Lung (tissue), 12 donors: ENCODE data around the gene CHD9. TPM values are rescaled to one million over a fixed set of nuclear protein-coding genes. Genes with fewer than 3 reads are reported as not detected.

ENCODE experiments used
- ATAC-seq: fragments of 200-7000 bp; cut with Tn5 transposase; one replicate; pipeline ENCODE4 v1.9.1; 2020; ENCODE audit warnings: moderate number of reproducible peaks; ENCODE audit not compliant: insufficient read depth, low FRiP score
- DNase-seq, 3 donors: peaks; one replicate each; pipeline ENCODE4 v3.0.0-alpha.2; 2013 to 2017
- H3K27ac ChIP-seq, 2 donors: one replicate each; pipeline ENCODE4 v1.5.1; 2013; ENCODE audit warnings: mild to moderate bottlenecking in 2 of 2, moderate library complexity in 2 of 2, control low read depth in 1 of 2, inconsistent platforms in 1 of 2, low read depth in 1 of 2, low read length in 1 of 2
- H3K27me3 ChIP-seq, 3 donors: one replicate each; pipeline ENCODE4 v1.5.1; 2013; ENCODE audit warnings: low read length in 2 of 3; ENCODE audit not compliant: control insufficient read depth in 3 of 3, insufficient read depth in 3 of 3
- H3K36me3 ChIP-seq, 4 donors: one replicate each; pipeline ENCODE4 v1.5.1; 2013; ENCODE audit warnings: low read length in 4 of 4, mild to moderate bottlenecking in 1 of 4, moderate library complexity in 1 of 4; ENCODE audit not compliant: control insufficient read depth in 4 of 4, insufficient read depth in 4 of 4
- H3K4me1 ChIP-seq, 5 donors: one replicate each; pipeline ENCODE4 v1.5.1; 2013; ENCODE audit warnings: low read length in 5 of 5, mild to moderate bottlenecking in 2 of 5, moderate library complexity in 1 of 5; ENCODE audit not compliant: control insufficient read depth in 5 of 5, insufficient read depth in 5 of 5
- H3K4me3 ChIP-seq: one replicate; pipeline ENCODE4 v1.5.1; 2013; ENCODE audit warnings: mild to moderate bottlenecking, control low read depth, moderate library complexity
- H3K9ac ChIP-seq, 2 donors: one replicate each; pipeline ENCODE4 v1.5.1; 2013; ENCODE audit warnings: low read length in 2 of 2, control low read depth in 1 of 2; ENCODE audit not compliant: insufficient read depth in 1 of 2
- H3K9me3 ChIP-seq, 4 donors: one replicate each; pipeline ENCODE4 v1.5.1; 2013; ENCODE audit warnings: low read length in 3 of 4, mild to moderate bottlenecking in 1 of 4, moderate library complexity in 1 of 4; ENCODE audit not compliant: control insufficient read depth in 4 of 4, insufficient read depth in 3 of 4
- WGBS, 2 donors: extraction: QIAGEN DNeasy Blood & Tissue Kit; methylation state at CpG; one replicate each; pipeline ENCODE4 v1.1.7; 2013; 5-methylcytosine and 5-hydroxymethylcytosine counted together
- polyA plus RNA-seq, 2 donors: library from polyadenylated mRNA; stranded (reverse); fragments of 200-250 nt; gene quantifications; one replicate each; pipeline ENCODE4 v1.2.1, GENCODE V29; 2013
- total RNA-seq, 2 donors: library from RNA; depleted of rRNA in 1 of 2; stranded (reverse); fragments of >200 nt in 1 of 2; gene quantifications; one replicate each; pipeline ENCODE4 v1.2.1, GENCODE V29; 2014 to 2021
- TF ChIP-seq, protein P1 (sequence below): IDR thresholded peaks from 2 replicates; pipeline ENCODE4 v1.5.1; 2012; ENCODE audit warnings: mild to moderate bottlenecking; ENCODE audit errors: control extremely low read depth, extremely low read depth
- donor health status: control.
- donor health status: control.
- donor health status: Bipolar disorder and iron deficiency.
- donor health status: healthy.
- donor health status: DM: yes; HTN: yes; CAD: no.

CHD9 gene
- total and polyA plus RNA-seq, 4 donors, result 12.7 to 138 (median 39.4) TPM

GRCh38 chr16:53092284-53092683, 37.5 kb downstream of the CHD9 start:
- ATAC-seq, result no peak
- Histone ChIP-seq H3K9ac (no peak overlapping the region), H3K4me3 (no peak overlapping the region), H3K4me1 (peaks cover 7 to 39% (median 33%) of the 10 kb centered on the region in 5 donors), H3K9me3 (no peaks in the 10 kb centered on the region), H3K36me3 (peaks cover 0 to 2% (median 0%) of the 10 kb centered on the region in 4 donors), H3K27me3 (no peaks in the 10 kb centered on the region), H3K27ac (peak overlapping the region; percentile 50 to 84)
- DNase-seq, result no peak
- TF ChIP-seq, protein P1, sequence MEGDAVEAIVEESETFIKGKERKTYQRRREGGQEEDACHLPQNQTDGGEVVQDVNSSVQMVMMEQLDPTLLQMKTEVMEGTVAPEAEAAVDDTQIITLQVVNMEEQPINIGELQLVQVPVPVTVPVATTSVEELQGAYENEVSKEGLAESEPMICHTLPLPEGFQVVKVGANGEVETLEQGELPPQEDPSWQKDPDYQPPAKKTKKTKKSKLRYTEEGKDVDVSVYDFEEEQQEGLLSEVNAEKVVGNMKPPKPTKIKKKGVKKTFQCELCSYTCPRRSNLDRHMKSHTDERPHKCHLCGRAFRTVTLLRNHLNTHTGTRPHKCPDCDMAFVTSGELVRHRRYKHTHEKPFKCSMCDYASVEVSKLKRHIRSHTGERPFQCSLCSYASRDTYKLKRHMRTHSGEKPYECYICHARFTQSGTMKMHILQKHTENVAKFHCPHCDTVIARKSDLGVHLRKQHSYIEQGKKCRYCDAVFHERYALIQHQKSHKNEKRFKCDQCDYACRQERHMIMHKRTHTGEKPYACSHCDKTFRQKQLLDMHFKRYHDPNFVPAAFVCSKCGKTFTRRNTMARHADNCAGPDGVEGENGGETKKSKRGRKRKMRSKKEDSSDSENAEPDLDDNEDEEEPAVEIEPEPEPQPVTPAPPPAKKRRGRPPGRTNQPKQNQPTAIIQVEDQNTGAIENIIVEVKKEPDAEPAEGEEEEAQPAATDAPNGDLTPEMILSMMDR, result no peak
- 46 to 93% methylated on average over 2 of the region's 2 CpGs for WGBS, 2 donors

- 94 to 96% methylated on average over 5 of the region's 5 CpGs for WGBS, 2 donors
- H3K9ac ChIP-seq, result no peak overlapping the region
- DNase-seq (no peak), ATAC-seq (no peak)
- peaks cover 7 to 41% (median 36%) of the 10 kb centered on the region in 5 donors for H3K4me1 ChIP-seq
- H3K27me3 ChIP-seq, result no peaks in the 10 kb centered on the region
- H3K36me3 ChIP-seq, result peaks cover 0 to 2% (median 0%) of the 10 kb centered on the region in 4 donors
- H3K4me3 ChIP-seq, result no peak overlapping the region
- no peaks in the 10 kb centered on the region for H3K9me3 ChIP-seq
- H3K27ac ChIP-seq, result peak overlapping the region; percentile 14 to 89
- TF ChIP-seq, protein P1, result no peak
Measured at GRCh38 chr16:53093162-53093744, 38.5 kb downstream of the CHD9 start.

- peaks cover 7 to 50% (median 41%) of the 10 kb centered on the region in 5 donors for H3K4me1 ChIP-seq
- 21 to 24% methylated on average over 10 of the region's 10 CpGs for WGBS, 2 donors
- H3K9ac ChIP-seq, result no peak overlapping the region
Measured at GRCh38 chr16:53094013-53094630, 39.3 kb downstream of the CHD9 start.

More at GRCh38 chr16:53094013-53094630, 39.3 kb downstream of the CHD9 start:
- no peak overlapping the region for H3K4me3 ChIP-seq
- H3K9me3 ChIP-seq, result no peaks in the 10 kb centered on the region
- DNase-seq (peak in 2 of 3 donors; percentile 32 to 51), ATAC-seq (no peak)
- H3K27ac ChIP-seq, result peak overlapping the region; percentile 14 to 89
- peaks cover 0 to 2% (median 0%) of the 10 kb centered on the region in 4 donors for H3K36me3 ChIP-seq
- TF ChIP-seq, protein P1, result no peak
- H3K27me3 ChIP-seq, result no peaks in the 10 kb centered on the region
